K562 (cell line): Measurements from ENCODE around the gene P3H4. TPM values are rescaled to one million over a fixed set of nuclear protein-coding genes. Genes with fewer than 3 reads are reported as not detected.
A peak's percentile ranks its signal among the peaks of the same experiment; 100 is the strongest.

Experiments
- BMI1 ChIP-seq: fragments of 150-350 bp; IDR thresholded peaks from 2 replicates; pipeline ENCODE4 v1.6.1; 2014; ENCODE audit warnings: low read length
- FOXJ2 ChIP-seq: fragments of 200-800 bp; sonication (Bioruptor generic); IDR thresholded peaks from 2 replicates; pipeline ENCODE4 v1.6.1; 2016; ENCODE audit warnings: missing genetic modification characterization, missing compliant biosample characterization
- FUS ChIP-seq: fragments of 200-400 bp; formaldehyde crosslinking; optimal IDR thresholded peaks from 2 replicates; pipeline ENCODE3; 2017; ENCODE audit warnings: low read depth, low read length
- HDGF ChIP-seq: fragments of 450-650 bp; IDR thresholded peaks from 2 replicates; pipeline ENCODE4 v1.6.1; 2016
- HLTF ChIP-seq: fragments of 450-650 bp; IDR thresholded peaks from 2 replicates; pipeline ENCODE4 v1.6.1; 2016
- HMG20A ChIP-seq: fragments of 450-650 bp; formaldehyde crosslinking; conservative IDR thresholded peaks from 2 replicates; pipeline ENCODE4 v1.4.0; 2020; ENCODE audit warnings: mild to moderate bottlenecking, mixed read lengths
- JUN ChIP-seq, 2 experiments: sonication (generic) in 1 of 2; formaldehyde crosslinking in 1 of 2; IDR thresholded peaks; 2 replicates each; pipeline versions ENCODE4 v1.6.1 to v1.8.0; 2012 to 2022; ENCODE audit warnings: borderline replicate concordance in 2 of 2, mild to moderate bottlenecking in 2 of 2, improper control_type of control experiment in 1 of 2, low read depth in 1 of 2, low read length in 1 of 2, missing genetic modification reagents in 1 of 2
- NCOA4 ChIP-seq: fragments of 450-650 bp; IDR thresholded peaks from 2 replicates; pipeline ENCODE4 v1.6.1; 2018; ENCODE audit warnings: mild to moderate bottlenecking; ENCODE audit not compliant: partially characterized antibody
- SAFB2 ChIP-seq: fragments of 200-400 bp; formaldehyde crosslinking; IDR thresholded peaks from 2 replicates; pipeline ENCODE4 v1.6.1; 2018; ENCODE audit warnings: borderline replicate concordance, low read length, low read depth, moderate library complexity; ENCODE audit not compliant: severe bottlenecking
- SRSF7 ChIP-seq: fragments of 200-400 bp; formaldehyde crosslinking; optimal IDR thresholded peaks from 2 replicates; pipeline ENCODE3; 2017; ENCODE audit warnings: mild to moderate bottlenecking, low read depth, low read length
- TAF1 ChIP-seq: IDR thresholded peaks from 2 replicates; pipeline ENCODE4 v1.6.1; 2011; ENCODE audit warnings: mild to moderate bottlenecking, low read length, moderate library complexity; ENCODE audit not compliant: insufficient read depth, control insufficient read depth, severe bottlenecking; ENCODE audit errors: extremely low read depth
- TCF7 ChIP-seq: sonication (generic); IDR thresholded peaks from 2 replicates; pipeline ENCODE4 v1.6.1; 2016; ENCODE audit warnings: antibody characterized with exemption, borderline replicate concordance
- YY1 ChIP-seq, 3 experiments: IDR thresholded peaks; 2 replicates each; pipeline ENCODE4 v1.6.1; 2011; ENCODE audit warnings: low read length in 2 of 3, mild to moderate bottlenecking in 2 of 3, moderate library complexity in 2 of 3, borderline replicate concordance in 1 of 3, control low read depth in 1 of 3, low read depth in 1 of 3; ENCODE audit not compliant: insufficient read depth in 3 of 3, insufficient replicate concordance in 2 of 3, control insufficient read depth in 1 of 3, insufficient read length in 1 of 3; ENCODE audit errors: extremely low read depth in 1 of 3
- ZFP30 ChIP-seq: fragments of 250-450 bp; sonication (Bioruptor Pico); IDR thresholded peaks from 2 replicates; pipeline ENCODE4 v1.8.0; 2022; ENCODE audit warnings: moderate library complexity, mild to moderate bottlenecking, inconsistent platforms, borderline replicate concordance
- ZFPM2 ChIP-seq: fragments of 250-450 bp; sonication (Bioruptor Pico); IDR thresholded peaks from 2 replicates; pipeline ENCODE4 v1.5.1; 2022; ENCODE audit warnings: mild to moderate bottlenecking
- ZNF431 ChIP-seq: sonication (generic); formaldehyde crosslinking; IDR thresholded peaks from 2 replicates; pipeline ENCODE4 v1.8.0; 2022; ENCODE audit warnings: mild to moderate bottlenecking, missing genetic modification reagents
- ZNF444 ChIP-seq: fragments of 250-450 bp; sonication (Bioruptor Pico); IDR thresholded peaks from 2 replicates; pipeline ENCODE4 v1.4.0; 2020; ENCODE audit warnings: mild to moderate bottlenecking, moderate library complexity
- ZNF717 ChIP-seq: fragments of 250-450 bp; sonication (Bioruptor Pico); IDR thresholded peaks from 2 replicates; pipeline ENCODE4 v1.5.0; 2021
- ZNF75A ChIP-seq: fragments of 450-650 bp; formaldehyde crosslinking; IDR thresholded peaks from 2 replicates; pipeline ENCODE4 v1.4.0; 2020; ENCODE audit warnings: mild to moderate bottlenecking
- ZNF830 ChIP-seq: fragments of 250-450 bp; sonication (Bioruptor Pico); IDR thresholded peaks from 2 replicates; pipeline ENCODE4 v1.5.0; 2021; ENCODE audit warnings: mild to moderate bottlenecking
- polyA plus RNA-seq, 8 experiments: library from polyadenylated mRNA; depleted of rRNA in 4 of 8; stranded (reverse) in 5 of 8; unstranded in 3 of 8; fragments of >200 nt; fragmentation: Nextera tagmentation in 2 of 8; fragmentation: Illumina TruSeq in 1 of 8; extraction: Ambion mirVana in 2 of 8; extraction: Trizol in 1 of 8; gene quantifications; 2 replicates each; pipeline versions ENCODE4 v1.2.1 to v1.2.3, GENCODE V29; 2011 to 2014; ENCODE audit warnings: inconsistent platforms in 1 of 8, missing spikeins in 1 of 8
- total RNA-seq, 7 experiments: library from RNA; depleted of rRNA in 6 of 7; stranded (reverse); fragments of >200 nt in 6 of 7; fragmentation: Illumina TruSeq in 2 of 7; extraction: Trizol in 2 of 7; gene quantifications; 2 replicates each; pipeline versions ENCODE4 v1.2.1 to v1.2.3, GENCODE V29; 2011 to 2021; ENCODE audit warnings: low replicate concordance in 1 of 7
- TF ChIP-seq, protein P1 (sequence below): fragments of 250-450 bp; sonication (Bioruptor Pico); IDR thresholded peaks from 2 replicates; pipeline ENCODE4 v1.8.0; 2022; ENCODE audit warnings: moderate library complexity, mild to moderate bottlenecking, inconsistent platforms
- TF ChIP-seq, protein P2 (sequence below): fragments of 250-450 bp; sonication (Bioruptor Pico); IDR thresholded peaks from 2 replicates; pipeline ENCODE4 v1.8.0; 2021; ENCODE audit warnings: mild to moderate bottlenecking, moderate library complexity
- TF ChIP-seq, protein P3 (sequence below): IDR thresholded peaks from 2 replicates; pipeline ENCODE4 v1.6.1; 2014; ENCODE audit warnings: antibody characterized with exemption

The P3H4 gene
- total and polyA plus RNA-seq, 9 of the 15 experiments (the other 6 are each of a cell fraction or from before 2014, with no cell fraction given), result 0.10 to 3.7 (median 1.0) TPM

DNA sequence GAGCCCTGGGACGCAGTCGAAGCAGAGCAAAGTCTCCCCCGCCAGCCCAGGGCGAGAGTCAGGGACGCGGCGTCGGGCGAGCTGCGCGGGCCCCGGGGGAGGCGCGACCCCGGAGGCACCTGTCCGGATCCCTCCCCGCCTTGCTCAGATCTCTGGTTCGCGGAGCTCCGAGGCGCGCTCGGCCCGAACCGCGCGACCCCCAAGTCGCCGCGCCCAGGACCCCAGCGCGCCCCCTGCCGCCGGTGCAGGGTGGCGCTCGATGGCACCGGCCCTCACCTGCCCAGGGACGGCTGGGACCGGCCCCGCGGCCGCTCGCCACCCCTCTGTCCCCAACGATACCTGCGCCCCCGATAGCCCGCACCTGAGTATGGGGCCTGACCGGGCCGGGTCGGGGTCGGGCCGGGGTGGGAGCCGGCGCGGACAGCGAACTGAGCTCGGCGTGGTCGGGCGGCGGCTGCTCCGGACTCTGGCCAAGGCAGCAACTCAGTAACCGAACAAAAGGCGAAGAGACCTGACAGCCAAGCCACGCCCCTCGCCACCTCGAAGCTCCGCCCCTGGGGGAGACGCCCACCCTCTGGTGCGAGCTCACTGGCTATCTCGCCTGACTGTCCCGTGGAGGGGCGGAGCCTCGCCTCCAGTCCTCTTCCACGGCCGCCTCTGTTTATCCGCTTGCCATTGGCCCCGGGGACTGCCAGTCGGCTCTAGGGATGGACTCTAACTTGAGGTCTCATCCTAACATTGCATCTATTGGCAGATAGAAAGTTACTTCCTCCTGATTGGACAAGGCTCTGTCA, 25.3 kb downstream of the P3H4 start, which contains the start of gene JUP (continued):
- TF ChIP-seq ZNF444 (CRISPR knock-in tag) (no peak), SRSF7 (no peak), ZNF830 (CRISPR knock-in tag) (no peak), BMI1 (no peak), ZNF75A (CRISPR knock-in tag) (no peak), TCF7 (0 out of 2 replicates have a peak, but pooled peaks have one; percentile 35), HMG20A (no peak), SAFB2 (no peak), TAF1 (peak; percentile 83), ZNF717 (CRISPR knock-in tag) (no peak), JUN (IDR thresholded peaks at IDR 0.05; ENCODE audit: borderline replicate concordance, low read depth, low read length) (no peak; the same call in 1 of the 2 replicates), JUN (CRISPR knock-in tag; IDR thresholded peaks at IDR 0.05; ENCODE audit: borderline replicate concordance) (0 out of 2 replicates have a peak, but pooled peaks have one; percentile 49), ZFP30 (no peak), ZFPM2 (CRISPR knock-in tag) (0 out of 2 replicates have a peak, but pooled peaks have one; percentile 55), FOXJ2 (no peak), NCOA4 (no peak), HDGF (no peak), YY1 (IDR thresholded peaks at IDR 0.05; ENCODE audit: borderline replicate concordance in 1 of 3, control insufficient read depth in 1 of 3, extremely low read depth in 1 of 3, insufficient read depth in 3 of 3, insufficient read length in 1 of 3, insufficient replicate concordance in 2 of 3, low read depth in 1 of 3, low read length in 2 of 3) (peak in 2 of 3 experiments; percentile 12 to 38), FUS (peak; percentile 49), HLTF (no peak), ZNF431 (peak; percentile 46; the same call in 1 of the 2 replicates)
- TF ChIP-seq, protein P1, sequence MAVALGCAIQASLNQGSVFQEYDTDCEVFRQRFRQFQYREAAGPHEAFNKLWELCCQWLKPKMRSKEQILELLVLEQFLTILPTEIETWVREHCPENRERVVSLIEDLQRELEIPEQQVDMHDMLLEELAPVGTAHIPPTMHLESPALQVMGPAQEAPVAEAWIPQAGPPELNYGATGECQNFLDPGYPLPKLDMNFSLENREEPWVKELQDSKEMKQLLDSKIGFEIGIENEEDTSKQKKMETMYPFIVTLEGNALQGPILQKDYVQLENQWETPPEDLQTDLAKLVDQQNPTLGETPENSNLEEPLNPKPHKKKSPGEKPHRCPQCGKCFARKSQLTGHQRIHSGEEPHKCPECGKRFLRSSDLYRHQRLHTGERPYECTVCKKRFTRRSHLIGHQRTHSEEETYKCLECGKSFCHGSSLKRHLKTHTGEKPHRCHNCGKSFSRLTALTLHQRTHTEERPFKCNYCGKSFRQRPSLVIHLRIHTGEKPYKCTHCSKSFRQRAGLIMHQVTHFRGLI, result no peak
- TF ChIP-seq, protein P2, sequence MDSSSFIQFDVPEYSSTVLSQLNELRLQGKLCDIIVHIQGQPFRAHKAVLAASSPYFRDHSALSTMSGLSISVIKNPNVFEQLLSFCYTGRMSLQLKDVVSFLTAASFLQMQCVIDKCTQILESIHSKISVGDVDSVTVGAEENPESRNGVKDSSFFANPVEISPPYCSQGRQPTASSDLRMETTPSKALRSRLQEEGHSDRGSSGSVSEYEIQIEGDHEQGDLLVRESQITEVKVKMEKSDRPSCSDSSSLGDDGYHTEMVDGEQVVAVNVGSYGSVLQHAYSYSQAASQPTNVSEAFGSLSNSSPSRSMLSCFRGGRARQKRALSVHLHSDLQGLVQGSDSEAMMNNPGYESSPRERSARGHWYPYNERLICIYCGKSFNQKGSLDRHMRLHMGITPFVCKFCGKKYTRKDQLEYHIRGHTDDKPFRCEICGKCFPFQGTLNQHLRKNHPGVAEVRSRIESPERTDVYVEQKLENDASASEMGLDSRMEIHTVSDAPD (CRISPR knock-in tag), result no peak
- TF ChIP-seq, protein P3, sequence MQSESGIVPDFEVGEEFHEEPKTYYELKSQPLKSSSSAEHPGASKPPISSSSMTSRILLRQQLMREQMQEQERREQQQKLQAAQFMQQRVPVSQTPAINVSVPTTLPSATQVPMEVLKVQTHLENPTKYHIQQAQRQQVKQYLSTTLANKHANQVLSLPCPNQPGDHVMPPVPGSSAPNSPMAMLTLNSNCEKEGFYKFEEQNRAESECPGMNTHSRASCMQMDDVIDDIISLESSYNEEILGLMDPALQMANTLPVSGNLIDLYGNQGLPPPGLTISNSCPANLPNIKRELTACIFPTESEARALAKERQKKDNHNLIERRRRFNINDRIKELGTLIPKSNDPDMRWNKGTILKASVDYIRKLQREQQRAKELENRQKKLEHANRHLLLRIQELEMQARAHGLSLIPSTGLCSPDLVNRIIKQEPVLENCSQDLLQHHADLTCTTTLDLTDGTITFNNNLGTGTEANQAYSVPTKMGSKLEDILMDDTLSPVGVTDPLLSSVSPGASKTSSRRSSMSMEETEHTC, result 0 out of 2 replicates have a peak, but pooled peaks have one; percentile 37
